HS-5 (cell line): Measurements from ENCODE around the gene PPIP5K1.
"Not testable (repeated sequence)": the region's sequence is repeated elsewhere in the genome, so short reads cannot be mapped to it uniquely, and the experiment has no call there.

ENCODE experiments used
- DNase-seq: peaks from one replicate; pipeline ENCODE4 v3.0.0-alpha.2; 2012; ENCODE audit warnings: low read depth

The PPIP5K1 gene

DNA sequence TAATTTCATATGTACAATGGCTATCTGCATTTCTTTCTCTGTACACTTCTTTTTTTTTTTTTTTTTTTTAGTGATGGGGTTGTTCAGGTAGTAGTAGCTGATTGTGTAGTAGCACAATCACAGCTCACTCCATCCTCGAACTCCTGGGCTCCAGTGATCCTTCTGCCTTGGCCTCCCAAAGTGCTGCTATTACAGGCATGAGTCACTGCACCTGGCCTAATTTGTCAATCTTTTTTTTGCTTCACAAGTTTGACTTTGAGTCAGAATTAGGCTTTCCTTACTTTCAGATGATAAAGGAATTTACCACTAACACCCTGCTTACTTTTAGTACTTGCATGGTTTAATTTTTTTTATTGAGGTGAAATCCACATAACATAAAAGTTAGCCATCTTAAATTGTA, 44.6 kb downstream of the PPIP5K1 start:
- no peak for DNase-seq

DNA sequence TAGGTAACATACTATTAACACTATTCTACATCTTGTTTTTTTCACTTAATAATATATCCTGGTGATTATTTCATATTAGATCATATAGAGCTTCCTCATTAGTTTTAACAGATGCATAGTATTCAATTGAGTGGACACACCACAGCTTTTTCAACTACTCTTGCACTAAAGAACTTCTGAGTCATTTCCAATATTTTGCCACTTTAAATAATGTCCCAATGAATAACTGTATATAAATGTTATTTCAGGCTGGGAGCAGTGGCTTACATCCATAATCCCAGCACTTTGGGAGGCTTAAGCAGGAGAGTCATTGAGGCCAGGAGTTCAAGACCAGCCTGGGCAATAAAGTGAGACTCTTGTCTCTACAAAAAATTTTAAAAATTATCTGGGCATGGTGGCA, 45.7 kb downstream of the PPIP5K1 start:
- DNase-seq: no peak

DNA sequence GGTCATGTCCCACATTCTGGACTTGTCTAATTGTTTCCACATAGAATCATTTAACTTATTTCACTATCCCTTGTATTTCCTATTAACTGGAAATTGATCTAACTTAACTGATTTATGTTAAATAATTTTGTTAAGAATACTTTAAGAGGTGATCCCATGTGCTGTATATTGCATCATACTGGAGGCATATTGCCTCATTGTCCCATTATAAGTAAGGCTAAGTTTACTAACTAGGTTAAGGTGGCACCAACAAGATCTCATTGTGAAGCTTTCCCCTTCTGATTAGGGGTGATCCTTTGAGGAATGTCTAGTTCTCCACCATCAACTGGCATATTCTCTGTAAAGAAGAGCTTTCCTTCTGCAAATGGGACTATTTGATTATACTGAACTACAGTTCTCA, 48.2 kb downstream of the PPIP5K1 start:
- no peak for DNase-seq

- no peak for DNase-seq
Observed at GRCh38 chr15:43538091-43538490, 51.9 kb downstream of the PPIP5K1 start.

DNA sequence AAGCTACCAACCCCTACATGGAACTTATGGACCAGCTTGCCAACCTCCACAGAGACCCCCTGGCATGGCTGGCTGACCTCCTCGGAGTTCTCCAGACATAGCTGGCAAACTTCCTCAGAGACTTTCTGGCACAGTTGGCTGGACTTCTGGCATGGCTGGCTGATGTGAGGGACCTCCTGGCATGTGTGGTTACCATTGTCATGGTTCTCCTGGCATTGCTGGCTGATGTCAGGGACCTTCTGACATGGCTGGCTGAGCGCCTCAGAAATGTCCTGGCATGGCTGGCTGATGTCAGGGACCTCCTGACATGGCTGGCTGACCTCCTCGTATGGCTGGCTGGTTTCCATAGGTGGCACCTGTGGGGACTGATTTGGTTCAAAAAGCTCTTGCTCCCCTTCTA, 55.1 kb downstream of the PPIP5K1 start:
- DNase-seq: no peak

- not testable (repeated sequence) for DNase-seq
Observed at GRCh38 chr15:43532826-43533225, 57.2 kb downstream of the PPIP5K1 start.

GRCh38 chr15:43531018-43531670, 58.9 kb downstream of the PPIP5K1 start:
- no peak for DNase-seq

- no peak for DNase-seq
Observed at GRCh38 chr15:43529587-43530345, 60.2 kb downstream of the PPIP5K1 start.

DNA sequence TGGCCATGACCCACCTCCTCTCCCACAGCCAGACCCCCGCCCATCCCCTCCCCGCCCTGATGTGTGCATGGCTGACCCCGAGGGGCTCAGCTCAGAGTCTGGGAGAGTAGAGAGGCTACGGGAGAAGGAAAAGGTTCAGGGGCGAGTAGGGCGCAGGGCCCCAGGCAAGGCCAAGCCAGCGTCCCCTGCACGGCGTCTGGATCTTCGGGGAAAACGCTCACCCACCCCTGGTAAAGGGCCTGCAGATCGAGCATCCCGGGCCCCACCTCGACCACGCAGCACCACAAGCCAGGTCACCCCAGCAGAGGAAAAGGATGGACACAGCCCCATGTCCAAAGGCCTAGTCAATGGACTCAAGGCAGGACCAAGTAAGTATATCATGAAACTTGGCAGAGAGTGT, 60.9 kb downstream of the PPIP5K1 start:
- no peak for DNase-seq

- DNase-seq: no peak
Observed at GRCh38 chr15:43528542-43529007, 61.4 kb downstream of the PPIP5K1 start.

DNA sequence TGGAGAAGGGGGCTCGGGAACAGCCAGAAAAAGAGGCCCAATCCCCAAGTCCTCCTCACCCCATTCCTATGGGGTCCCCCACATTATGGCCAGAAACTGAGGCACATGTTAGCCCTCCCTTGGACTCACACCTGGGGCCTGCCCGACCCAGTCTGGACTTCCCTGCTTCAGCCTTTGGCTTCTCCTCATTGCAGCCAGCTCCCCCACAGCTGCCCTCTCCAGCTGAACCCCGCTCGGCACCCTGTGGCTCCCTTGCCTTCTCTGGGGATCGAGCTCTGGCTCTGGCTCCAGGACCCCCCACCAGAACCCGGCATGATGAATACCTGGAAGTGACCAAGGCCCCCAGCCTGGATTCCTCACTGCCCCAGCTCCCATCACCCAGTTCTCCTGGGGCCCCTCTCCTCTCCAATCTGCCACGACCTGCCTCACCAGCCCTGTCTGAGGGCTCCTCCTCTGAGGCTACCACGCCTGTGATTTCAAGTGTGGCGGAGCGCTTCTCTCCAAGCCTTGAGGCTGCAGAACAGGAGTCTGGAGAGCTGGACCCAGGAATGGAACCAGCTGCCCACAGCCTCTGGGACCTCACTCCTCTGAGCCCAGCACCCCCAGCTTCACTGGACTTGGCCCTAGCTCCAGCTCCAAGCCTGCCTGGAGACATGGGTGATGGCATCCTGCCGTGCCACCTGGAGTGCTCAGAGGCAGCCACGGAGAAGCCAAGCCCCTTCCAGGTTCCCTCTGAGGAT, 62.0 kb downstream of the PPIP5K1 start:
- DNase-seq: no peak

- DNase-seq: no peak
Observed at GRCh38 chr15:43527016-43527801, 62.8 kb downstream of the PPIP5K1 start.

DNA sequence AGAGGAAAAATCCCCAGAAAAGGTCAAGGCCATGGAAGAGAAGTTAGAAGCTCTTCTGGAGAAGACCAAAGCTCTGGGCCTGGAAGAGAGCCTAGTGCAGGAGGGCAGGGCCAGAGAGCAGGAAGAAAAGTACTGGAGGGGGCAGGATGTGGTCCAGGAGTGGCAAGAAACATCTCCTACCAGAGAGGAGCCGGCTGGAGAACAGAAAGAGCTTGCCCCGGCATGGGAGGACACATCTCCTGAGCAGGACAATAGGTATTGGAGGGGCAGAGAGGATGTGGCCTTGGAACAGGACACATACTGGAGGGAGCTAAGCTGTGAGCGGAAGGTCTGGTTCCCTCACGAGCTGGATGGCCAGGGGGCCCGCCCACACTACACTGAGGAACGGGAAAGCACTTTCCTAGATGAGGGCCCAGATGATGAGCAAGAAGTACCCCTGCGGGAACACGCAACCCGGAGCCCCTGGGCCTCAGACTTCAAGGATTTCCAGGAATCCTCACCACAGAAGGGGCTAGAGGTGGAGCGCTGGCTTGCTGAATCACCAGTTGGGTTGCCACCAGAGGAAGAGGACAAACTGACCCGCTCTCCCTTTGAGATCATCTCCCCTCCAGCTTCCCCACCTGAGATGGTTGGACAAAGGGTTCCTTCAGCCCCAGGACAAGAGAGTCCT, 63.6 kb downstream of the PPIP5K1 start:
- DNase-seq: no peak

- no peak for DNase-seq
Observed at GRCh38 chr15:43525131-43525530, 64.9 kb downstream of the PPIP5K1 start.

- no peak for DNase-seq
Observed at GRCh38 chr15:43524254-43524845, 65.7 kb downstream of the PPIP5K1 start.

- no peak for DNase-seq
Observed at GRCh38 chr15:43523646-43524045, 66.4 kb downstream of the PPIP5K1 start.

DNA sequence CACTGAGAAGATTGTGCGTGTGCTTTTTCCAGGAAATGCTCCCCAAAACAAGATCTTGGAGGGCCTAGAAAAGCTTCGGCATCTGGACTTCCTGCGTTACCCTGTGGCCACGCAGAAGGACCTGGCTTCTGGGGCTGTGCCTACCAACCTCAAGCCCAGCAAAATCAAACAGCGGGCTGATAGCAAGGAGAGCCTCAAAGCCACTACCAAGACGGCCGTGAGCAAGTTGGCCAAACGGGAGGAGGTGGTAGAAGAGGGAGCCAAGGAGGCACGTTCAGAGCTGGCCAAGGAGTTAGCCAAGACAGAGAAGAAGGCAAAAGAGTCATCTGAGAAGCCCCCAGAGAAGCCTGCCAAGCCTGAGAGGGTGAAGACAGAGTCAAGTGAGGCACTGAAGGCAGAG, 67.8 kb downstream of the PPIP5K1 start:
- no peak for DNase-seq

- DNase-seq: no peak
Observed at GRCh38 chr15:43521419-43521818, 68.6 kb downstream of the PPIP5K1 start.

DNA sequence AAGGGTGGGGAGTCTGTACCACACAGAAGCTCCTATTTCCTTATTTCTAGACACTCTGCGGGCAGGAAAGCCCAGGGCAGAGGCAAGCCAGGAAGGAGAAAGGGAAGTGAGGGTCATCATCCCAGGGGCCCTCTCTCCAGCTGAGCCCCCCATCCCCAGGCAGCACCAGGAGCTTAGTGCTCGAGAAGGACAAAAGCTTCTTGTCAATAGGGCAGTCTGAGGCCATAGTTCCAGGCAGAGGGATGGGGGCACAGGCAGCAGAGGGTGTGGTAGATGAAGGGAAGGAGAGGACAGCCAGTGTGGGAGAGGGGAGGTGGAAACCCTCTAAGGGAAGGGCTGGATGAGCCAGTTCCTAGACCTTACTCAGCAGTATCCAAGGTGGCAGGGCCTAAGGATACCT, 69.9 kb downstream of the PPIP5K1 start:
- no peak for DNase-seq

GRCh38 chr15:43519196-43519595, 70.8 kb downstream of the PPIP5K1 start:
- DNase-seq: no peak

DNA sequence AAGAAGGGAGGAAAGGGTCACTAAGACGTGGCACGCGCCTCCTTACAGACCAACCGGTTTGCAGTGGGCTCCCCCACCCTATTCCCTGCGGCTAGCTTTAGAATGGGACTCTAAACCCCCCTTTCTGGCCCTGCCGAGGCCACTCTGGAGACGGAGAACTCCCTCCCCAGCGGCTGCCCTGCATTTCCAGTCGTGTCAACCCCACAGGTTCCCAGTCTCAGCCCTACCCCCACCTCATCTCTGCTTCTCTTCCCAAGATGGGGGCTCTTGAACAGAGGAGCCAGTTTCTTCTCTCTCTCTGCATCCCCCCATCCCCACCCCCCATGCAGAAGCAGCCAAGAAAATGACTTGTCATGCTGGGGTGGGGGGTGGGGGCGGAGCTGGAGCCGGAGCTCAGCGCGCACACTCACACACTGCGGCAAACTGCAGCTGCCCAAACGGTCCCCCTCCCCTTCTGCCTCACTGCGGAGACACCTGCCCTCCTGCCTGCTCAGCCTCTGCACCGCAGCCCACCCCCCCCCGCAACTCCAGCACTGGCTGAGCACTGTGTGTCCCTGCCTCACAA, 71.7 kb downstream of the PPIP5K1 start:
- no peak for DNase-seq
